ENCODE data around the gene CHAF1A.

- no peak for TF ChIP-seq CTCF (conservative IDR thresholded peaks at IDR 0.05; ENCODE audit: low read length)
- TF ChIP-seq EZH2phosphoT487 (IDR thresholded peaks at IDR 0.05; ENCODE audit: borderline replicate concordance), result no peak
Observed at GRCh38 chr19:4431808-4432674, 29.6 kb downstream of the CHAF1A start.
